Right cardiac atrium (tissue), 5 donors: ENCODE measurements around the gene NCBP2L. TPM values are rescaled to one million over a fixed set of nuclear protein-coding genes. Genes with fewer than 3 reads are reported as not detected.

Experiments used
- ATAC-seq, 2 donors: fragments of 200-7000 bp; cut with Tn5 transposase; one replicate each; pipeline versions ENCODE4 v1.8.0 to v1.9.1; 2020; ENCODE audit warnings: moderate library complexity in 2 of 2, mild to moderate bottlenecking in 1 of 2
- DNase-seq, 3 donors: peaks; one replicate each; pipeline ENCODE4 v3.0.0-alpha.2; 2020
- H3K27ac ChIP-seq: one replicate; pipeline ENCODE4 v1.5.1; 2013; ENCODE audit warnings: mild to moderate bottlenecking, low read length, control low read depth, moderate library complexity
- H3K27me3 ChIP-seq: one replicate; pipeline ENCODE4 v1.6.1; 2013; ENCODE audit not compliant: control insufficient read depth, insufficient read depth
- H3K4me1 ChIP-seq: one replicate; pipeline ENCODE4 v1.6.1; 2013; ENCODE audit warnings: low read length; ENCODE audit not compliant: control insufficient read depth, insufficient read depth
- H3K4me3 ChIP-seq: one replicate; pipeline ENCODE4 v1.5.1; 2013; ENCODE audit warnings: low read length, control low read depth
- H3K9me3 ChIP-seq: one replicate; pipeline ENCODE4 v1.6.1; 2013; ENCODE audit warnings: low read length; ENCODE audit not compliant: control insufficient read depth
- WGBS: extraction: QIAGEN DNeasy Blood & Tissue Kit; methylation state at CpG from one replicate; pipeline ENCODE4 v1.1.7; 2013; 5-methylcytosine and 5-hydroxymethylcytosine counted together
- intact Hi-C, 4 donors: fragments of 100-400 bp; cut with DNase I; formaldehyde crosslinking; loops; one replicate each; pipeline versions ENCODE4 v1.11.0 to v1.14.0; 2022 to 2023
- polyA plus RNA-seq: library from polyadenylated mRNA; stranded (reverse); fragments of 200-250 nt; gene quantifications from one replicate; pipeline ENCODE4 v1.2.3, GENCODE V29; 2013
- total RNA-seq, 4 donors: library from RNA; stranded (reverse); fragmentation: NEBNext Ultra II Directional; extraction: Animal tissue kit (Norgen Biotek cat#: 25700); gene quantifications; one replicate each; pipeline ENCODE4 v1.2.1, GENCODE V29; 2021
- donor health status: healthy with polysubstance abuse.
- donor health status: DM: no; HTN: yes; CAD: no.
- donor health status: DM: no; HTN: no; CAD: no.
- donor health status: DM: no; HTN: yes; CAD: no; lungs with severe emphysema.
- donor health status: DM: yes; HTN: yes; CAD: no.

The NCBP2L gene
- total and polyA plus RNA-seq, 5 donors = not detected

- no peaks in the 10 kb centered on the region for H3K9me3 ChIP-seq
- no peak overlapping the region for H3K4me3 ChIP-seq
- intact Hi-C loops = no loop called here
- H3K4me1 ChIP-seq = no peaks in the 10 kb centered on the region
- no peak overlapping the region for H3K27ac ChIP-seq
- H3K27me3 ChIP-seq = no peaks in the 10 kb centered on the region
- no peak for ATAC-seq
- DNase-seq = no peak
Measured at GRCh38 chrX:107818900-107819521, 41.5 kb downstream of the NCBP2L start.

- H3K4me1 ChIP-seq = peaks cover 2% of the 10 kb centered on the region
- no peak overlapping the region for H3K4me3 ChIP-seq
- ATAC-seq (no peak), DNase-seq (no peak)
- WGBS = 82% methylated on average over 2 of the region's 2 CpGs
- no peaks in the 10 kb centered on the region for H3K9me3 ChIP-seq
- intact Hi-C loops = no loop called here
- no peaks in the 10 kb centered on the region for H3K27me3 ChIP-seq
- H3K27ac ChIP-seq = no peak overlapping the region
Measured at GRCh38 chrX:107823042-107823441, 45.5 kb downstream of the NCBP2L start.

GRCh38 chrX:107823456-107823855 is 45.9 kb downstream of the NCBP2L start:
- 27% methylated on average over 1 of the region's 1 CpG for WGBS
- Histone ChIP-seq H3K4me3 (no peak overlapping the region), H3K9me3 (no peaks in the 10 kb centered on the region), H3K27ac (no peak overlapping the region), H3K27me3 (no peaks in the 10 kb centered on the region), H3K4me1 (peaks cover 2% of the 10 kb centered on the region)
- DNase-seq (no peak), ATAC-seq (no peak)
- intact Hi-C loops = no loop called here

- intact Hi-C loops = no loop called here
- 1% methylated on average over 32 of the region's 32 CpGs for WGBS
- Histone ChIP-seq H3K4me3 (peak within 1 kb of the TSS; percentile 52), H3K27ac (peak within 1 kb of the TSS; percentile 57), H3K27me3 (no peaks in the 10 kb centered on the region), H3K4me1 (peaks cover 4% of the 10 kb centered on the region), H3K9me3 (no peaks in the 10 kb centered on the region)
- DNase-seq (peak; percentile 46 to 78 (median 57)), ATAC-seq (peak; percentile 59 to 66)
Measured at GRCh38 chrX:107825698-107826237, 48.2 kb downstream of the NCBP2L start, which contains the start of gene MID2. Gene MID2, plus strand, starts transcription at chrX:107825866. Its CDS starts 561 bp downstream, at chrX:107826427.

GRCh38 chrX:107826238-107827029 is 48.9 kb downstream of the NCBP2L start:
- ATAC-seq (peak; percentile 77 to 82), DNase-seq (peak; percentile 37 to 72 (median 67))
- Histone ChIP-seq H3K9me3 (no peaks in the 10 kb centered on the region), H3K4me3 (peak overlapping the region; percentile 52), H3K4me1 (peaks cover 4% of the 10 kb centered on the region), H3K27ac (peak overlapping the region; percentile 57), H3K27me3 (no peaks in the 10 kb centered on the region)
- intact Hi-C loops = no loop called here
- WGBS = 1% methylated on average over 96 of the region's 100 CpGs

GRCh38 chrX:107827030-107827831 is 49.7 kb downstream of the NCBP2L start:
- peak; percentile 30 to 69 for ATAC-seq
- H3K4me1 ChIP-seq = peaks cover 4% of the 10 kb centered on the region
- 13% methylated on average over 13 of the region's 13 CpGs for WGBS
- no peaks in the 10 kb centered on the region for H3K27me3 ChIP-seq
- no peaks in the 10 kb centered on the region for H3K9me3 ChIP-seq
- peak overlapping the region; percentile 52 for H3K4me3 ChIP-seq
- intact Hi-C loops = no loop called here
- no peak for DNase-seq
- peak overlapping the region; percentile 57 for H3K27ac ChIP-seq

GRCh38 chrX:107827852-107828251 is 50.3 kb downstream of the NCBP2L start:
- H3K27ac ChIP-seq = no peak overlapping the region
- ATAC-seq = no peak
- peaks cover 4% of the 10 kb centered on the region for H3K4me1 ChIP-seq
- no peaks in the 10 kb centered on the region for H3K9me3 ChIP-seq
- no peak overlapping the region for H3K4me3 ChIP-seq
- no peaks in the 10 kb centered on the region for H3K27me3 ChIP-seq
- intact Hi-C loops = no loop called here
- DNase-seq = no peak
- WGBS = 65% methylated on average over 4 of the region's 4 CpGs

GRCh38 chrX:107829878-107830277 is 52.3 kb downstream of the NCBP2L start:
- no peak overlapping the region for H3K4me3 ChIP-seq
- DNase-seq = no peak
- no peak for ATAC-seq
- WGBS = 85% methylated on average over 1 of the region's 1 CpG
- H3K27ac ChIP-seq = no peak overlapping the region
- no peaks in the 10 kb centered on the region for H3K27me3 ChIP-seq
- H3K9me3 ChIP-seq = no peaks in the 10 kb centered on the region
- intact Hi-C loops = no loop called here
- peaks cover 4% of the 10 kb centered on the region for H3K4me1 ChIP-seq

- H3K4me1 ChIP-seq = peaks cover 4% of the 10 kb centered on the region
- no peak for DNase-seq
- no peak overlapping the region for H3K27ac ChIP-seq
- no peak overlapping the region for H3K4me3 ChIP-seq
- no peak for ATAC-seq
- H3K27me3 ChIP-seq = no peaks in the 10 kb centered on the region
- H3K9me3 ChIP-seq = no peaks in the 10 kb centered on the region
- WGBS = 67% methylated on average over 7 of the region's 7 CpGs
- intact Hi-C loops = no loop called here
Measured at GRCh38 chrX:107831071-107831730, 53.7 kb downstream of the NCBP2L start.

- H3K27me3 ChIP-seq = no peaks in the 10 kb centered on the region
- no peak overlapping the region for H3K27ac ChIP-seq
- ATAC-seq (no peak), DNase-seq (no peak)
- intact Hi-C loops = no loop called here
- WGBS = 87% methylated on average over 3 of the region's 3 CpGs
- H3K4me3 ChIP-seq = no peak overlapping the region
- H3K4me1 ChIP-seq = peaks cover 2% of the 10 kb centered on the region
- H3K9me3 ChIP-seq = no peaks in the 10 kb centered on the region
Measured at GRCh38 chrX:107834275-107835201, 57.0 kb downstream of the NCBP2L start.
